Prostate gland (tissue), 2 donors: ENCODE data around the gene ATP1A3. TPM values are rescaled to one million over a fixed set of nuclear protein-coding genes. Genes with fewer than 3 reads are reported as not detected.

Experiments used
- DNase-seq: peaks from one replicate; pipeline ENCODE4 v3.0.0-alpha.2; 2019; ENCODE audit warnings: low spot score
- H3K27ac ChIP-seq, 2 donors: fragments of 200-600 bp; sonication (generic); 2 replicates each; pipeline ENCODE4 v1.5.1; 2017 to 2019
- H3K27me3 ChIP-seq: fragments of 200-600 bp; sonication (generic); replicated peaks from 2 replicates; pipeline ENCODE4 v1.5.1; 2019; ENCODE audit not compliant: insufficient read depth
- H3K36me3 ChIP-seq, 2 donors: fragments of 200-600 bp; sonication (generic); 1 replicate in 1 of 2; 2 replicates in 1 of 2; pipeline versions ENCODE4 v1.5.1 to v1.8.1; 2017 to 2019
- H3K4me1 ChIP-seq: fragments of 200-600 bp; sonication (generic); replicated peaks from 2 replicates; pipeline ENCODE4 v1.5.1; 2019
- H3K4me3 ChIP-seq, 2 donors: fragments of 200-600 bp; sonication (generic); 2 replicates each; pipeline ENCODE4 v1.5.1; 2017 to 2019
- H3K9me3 ChIP-seq: fragments of 200-600 bp; sonication (generic); 2 replicates; pipeline ENCODE4 v1.5.1; 2017
- CTCF ChIP-seq, 4 experiments: fragments of 200-600 bp in 2 of 4; fragments of 450-650 bp in 2 of 4; sonication (generic) in 2 of 4; IDR thresholded peaks; 1 replicate in 3 of 4; 2 replicates in 1 of 4; pipeline ENCODE4 v1.5.1; 2016 to 2019; ENCODE audit warnings: antibody characterized with exemption in 4 of 4, mild to moderate bottlenecking in 2 of 4, moderate library complexity in 2 of 4
- POLR2A ChIP-seq: fragments of 450-650 bp; IDR thresholded peaks from one replicate; pipeline ENCODE4 v1.6.1; 2016; ENCODE audit warnings: antibody characterized with exemption, mild to moderate bottlenecking
- POLR2AphosphoS5 ChIP-seq: sonication (generic); formaldehyde crosslinking; IDR thresholded peaks from one replicate; pipeline ENCODE4 v1.6.1; 2017; ENCODE audit warnings: antibody characterized with exemption
- WGBS: methylation state at CpG from one replicate; pipeline ENCODE4 v1.1.5; 2018; 5-methylcytosine and 5-hydroxymethylcytosine counted together
- intact Hi-C: fragments of 100-400 bp; cut with DNase I; formaldehyde crosslinking; loops from one replicate; pipeline ENCODE4 v1.14.2; 2022
- total RNA-seq, 2 donors: library from RNA; depleted of rRNA; stranded (reverse); fragments of >200 nt; gene quantifications; one replicate each; pipeline ENCODE4 v1.1.0, GENCODE V29; 2016

The ATP1A3 gene
- total RNA-seq, 2 donors from 2014 or later, result 0.27 to 3.7 TPM

- H3K27me3 ChIP-seq, result peaks cover 12% of the 10 kb centered on the region
- H3K4me1 ChIP-seq, result no peaks in the 10 kb centered on the region
- WGBS, result 13% methylated on average over 43 of the region's 43 CpGs
- no peak for DNase-seq
- no peaks in the 10 kb centered on the region for H3K36me3 ChIP-seq
- TF ChIP-seq CTCF (IDR thresholded peaks at IDR 0.05) (no peak), POLR2A (no peak), POLR2AphosphoS5 (no peak)
- H3K4me3 ChIP-seq, result peak overlapping the region; percentile 31 to 39
- H3K9me3 ChIP-seq, result no peaks in the 10 kb centered on the region
- intact Hi-C loops, result no loop called here
- H3K27ac ChIP-seq, result no peak overlapping the region
Observed at GRCh38 chr19:41927497-41928192, 66.4 kb downstream of the ATP1A3 start.

- H3K27me3 ChIP-seq, result peaks cover 12% of the 10 kb centered on the region
- no peaks in the 10 kb centered on the region for H3K36me3 ChIP-seq
- intact Hi-C loops, result no loop called here
- no peak for DNase-seq
- no peaks in the 10 kb centered on the region for H3K4me1 ChIP-seq
- H3K4me3 ChIP-seq, result no peak overlapping the region
- TF ChIP-seq POLR2A, result no peak
- TF ChIP-seq POLR2AphosphoS5, result no peak
- no peak for TF ChIP-seq CTCF (IDR thresholded peaks at IDR 0.05)
- WGBS, result 74% methylated on average over 16 of the region's 16 CpGs
- H3K27ac ChIP-seq, result no peak overlapping the region
- H3K9me3 ChIP-seq, result no peaks in the 10 kb centered on the region
Observed at GRCh38 chr19:41926763-41927496, 67.1 kb downstream of the ATP1A3 start.

- Histone ChIP-seq H3K9me3 (no peaks in the 10 kb centered on the region), H3K4me3 (no peak overlapping the region), H3K36me3 (no peaks in the 10 kb centered on the region), H3K27ac (no peak overlapping the region), H3K4me1 (no peaks in the 10 kb centered on the region), H3K27me3 (peaks cover 17% of the 10 kb centered on the region)
- WGBS, result 45% methylated on average over 20 of the region's 27 CpGs
- intact Hi-C loops, result no loop called here
- TF ChIP-seq CTCF (IDR thresholded peaks at IDR 0.05) (no peak), POLR2AphosphoS5 (no peak), POLR2A (no peak)
- DNase-seq, result no peak
Observed at GRCh38 chr19:41926028-41926762, 67.8 kb downstream of the ATP1A3 start.

GRCh38 chr19:41925208-41926003 lies 68.6 kb downstream of the ATP1A3 start:
- DNase-seq, result no peak
- WGBS, result 51% methylated on average over 7 of the region's 7 CpGs
- TF ChIP-seq POLR2AphosphoS5 (no peak), POLR2A (no peak), CTCF (IDR thresholded peaks at IDR 0.05) (no peak)
- intact Hi-C loops, result no loop called here
- peaks cover 17% of the 10 kb centered on the region for H3K27me3 ChIP-seq
- no peaks in the 10 kb centered on the region for H3K4me1 ChIP-seq
- H3K27ac ChIP-seq, result no peak overlapping the region
- H3K9me3 ChIP-seq, result no peaks in the 10 kb centered on the region
- no peak overlapping the region for H3K4me3 ChIP-seq
- H3K36me3 ChIP-seq, result no peaks in the 10 kb centered on the region
